Uterus (tissue), 2 donors: ENCODE results near the gene HMGXB4.

Source experiments
- POLR2A ChIP-seq, 2 donors: fragments of 450-650 bp; IDR thresholded peaks; one replicate each; pipeline ENCODE4 v1.6.1; 2016; ENCODE audit warnings: antibody characterized with exemption in 2 of 2, mild to moderate bottlenecking in 1 of 2, moderate library complexity in 1 of 2
- TF ChIP-seq, protein P1 (sequence below), 4 experiments: fragments of 200-600 bp in 2 of 4; fragments of 450-650 bp in 2 of 4; sonication (generic) in 2 of 4; IDR thresholded peaks; one replicate each; pipeline ENCODE4 v1.5.1; 2016 to 2019; ENCODE audit warnings: antibody characterized with exemption in 4 of 4, mild to moderate bottlenecking in 2 of 4, moderate library complexity in 1 of 4

DNA sequence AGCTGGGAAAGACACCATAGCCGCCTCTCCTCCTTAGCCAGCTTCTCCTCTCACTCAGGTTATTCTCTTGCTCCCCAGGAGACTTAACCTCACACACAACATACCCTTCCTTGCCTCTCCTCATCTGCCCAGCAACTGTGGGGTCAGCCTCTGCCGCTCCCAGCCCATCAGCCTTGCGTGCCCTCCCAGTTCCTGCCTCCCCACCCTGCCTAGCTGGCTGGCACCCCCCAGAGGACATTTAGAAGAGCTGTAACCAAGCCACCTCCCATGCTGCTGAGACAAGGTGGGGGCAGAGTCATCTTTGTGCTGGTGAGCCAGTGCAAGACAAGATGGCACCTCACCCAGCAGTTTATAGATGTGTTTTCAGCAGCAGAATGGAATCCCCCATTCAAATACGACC lies 80.6 kb downstream of the HMGXB4 start:
- TF ChIP-seq, protein P1, sequence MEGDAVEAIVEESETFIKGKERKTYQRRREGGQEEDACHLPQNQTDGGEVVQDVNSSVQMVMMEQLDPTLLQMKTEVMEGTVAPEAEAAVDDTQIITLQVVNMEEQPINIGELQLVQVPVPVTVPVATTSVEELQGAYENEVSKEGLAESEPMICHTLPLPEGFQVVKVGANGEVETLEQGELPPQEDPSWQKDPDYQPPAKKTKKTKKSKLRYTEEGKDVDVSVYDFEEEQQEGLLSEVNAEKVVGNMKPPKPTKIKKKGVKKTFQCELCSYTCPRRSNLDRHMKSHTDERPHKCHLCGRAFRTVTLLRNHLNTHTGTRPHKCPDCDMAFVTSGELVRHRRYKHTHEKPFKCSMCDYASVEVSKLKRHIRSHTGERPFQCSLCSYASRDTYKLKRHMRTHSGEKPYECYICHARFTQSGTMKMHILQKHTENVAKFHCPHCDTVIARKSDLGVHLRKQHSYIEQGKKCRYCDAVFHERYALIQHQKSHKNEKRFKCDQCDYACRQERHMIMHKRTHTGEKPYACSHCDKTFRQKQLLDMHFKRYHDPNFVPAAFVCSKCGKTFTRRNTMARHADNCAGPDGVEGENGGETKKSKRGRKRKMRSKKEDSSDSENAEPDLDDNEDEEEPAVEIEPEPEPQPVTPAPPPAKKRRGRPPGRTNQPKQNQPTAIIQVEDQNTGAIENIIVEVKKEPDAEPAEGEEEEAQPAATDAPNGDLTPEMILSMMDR (IDR thresholded peaks at IDR 0.05): no peak
- no peak for TF ChIP-seq POLR2A (IDR thresholded peaks at IDR 0.05)
